Mesenchymal stem cell (in vitro differentiated cells and primary cell): ENCODE data around the gene FADS6. TPM values are rescaled to one million over a fixed set of nuclear protein-coding genes. Genes with fewer than 3 reads are reported as not detected.

Experiments
- DNase-seq: peaks from one replicate; pipeline ENCODE4 v3.0.0-alpha.2; 2013
- H2AFZ ChIP-seq: one replicate; pipeline ENCODE4 v1.6.1; 2013; ENCODE audit warnings: low read depth, mild to moderate bottlenecking, control low read depth, inconsistent platforms, low read length, moderate library complexity
- H2AK5ac ChIP-seq: 2 replicates; pipeline ENCODE4 v1.6.1; 2013; ENCODE audit warnings: low read length, moderate library complexity, mild to moderate bottlenecking, inconsistent platforms; ENCODE audit not compliant: severe bottlenecking
- H2BK120ac ChIP-seq: one replicate; pipeline ENCODE4 v1.6.1; 2013; ENCODE audit warnings: low read depth, mild to moderate bottlenecking, inconsistent platforms, low read length, moderate library complexity
- H2BK12ac ChIP-seq, 2 experiments: one replicate each; pipeline ENCODE4 v1.6.1; 2013; ENCODE audit warnings: inconsistent platforms in 2 of 2, low read length in 2 of 2, mild to moderate bottlenecking in 2 of 2, moderate library complexity in 2 of 2, control low read depth in 1 of 2
- H2BK15ac ChIP-seq: one replicate; pipeline ENCODE4 v1.6.1; 2013; ENCODE audit warnings: mild to moderate bottlenecking, low read depth, inconsistent platforms; ENCODE audit not compliant: poor library complexity, severe bottlenecking
- H2BK5ac ChIP-seq: 2 replicates; pipeline ENCODE4 v1.6.1; 2013; ENCODE audit warnings: low read depth, mild to moderate bottlenecking, low read length, control low read depth, inconsistent platforms; ENCODE audit not compliant: poor library complexity, severe bottlenecking
- H3K14ac ChIP-seq, 2 experiments: one replicate each; pipeline ENCODE4 v1.6.1; 2013; ENCODE audit warnings: inconsistent platforms in 2 of 2, low read length in 2 of 2, control low read depth in 1 of 2, mild to moderate bottlenecking in 1 of 2, moderate library complexity in 1 of 2
- H3K18ac ChIP-seq, 2 experiments: one replicate each; pipeline ENCODE4 v1.6.1; 2013; ENCODE audit warnings: inconsistent platforms in 2 of 2, low read length in 2 of 2, control low read depth in 1 of 2, low read depth in 1 of 2, mild to moderate bottlenecking in 1 of 2
- H3K23ac ChIP-seq, 2 experiments: one replicate each; pipeline ENCODE4 v1.6.1; 2013; ENCODE audit warnings: inconsistent platforms in 2 of 2, low read length in 2 of 2, mild to moderate bottlenecking in 2 of 2, moderate library complexity in 2 of 2, control low read depth in 1 of 2
- H3K27ac ChIP-seq: 2 replicates; pipeline ENCODE4 v1.5.1; 2013; ENCODE audit warnings: mild to moderate bottlenecking, moderate library complexity, low read length, control low read depth, inconsistent platforms; ENCODE audit not compliant: poor library complexity, severe bottlenecking
- H3K27me3 ChIP-seq, 2 experiments: 2 replicates each; pipeline versions ENCODE4 v1.6.1 to v1.7.0; 2013; ENCODE audit warnings: low read length in 2 of 2, mild to moderate bottlenecking in 2 of 2, moderate library complexity in 2 of 2, control low read depth in 1 of 2, inconsistent platforms in 1 of 2; ENCODE audit not compliant: control insufficient read depth in 1 of 2, insufficient read depth in 1 of 2
- H3K36me3 ChIP-seq, 2 experiments: 2 replicates each; pipeline versions ENCODE4 v1.6.1 to v1.7.0; 2013; ENCODE audit warnings: low read length in 2 of 2, control low read depth in 1 of 2, inconsistent platforms in 1 of 2, low read depth in 1 of 2, mild to moderate bottlenecking in 1 of 2; ENCODE audit not compliant: insufficient read depth in 2 of 2, control insufficient read depth in 1 of 2
- H3K4ac ChIP-seq, 2 experiments: one replicate each; pipeline ENCODE4 v1.6.1; 2013; ENCODE audit warnings: inconsistent platforms in 2 of 2, low read length in 2 of 2, mild to moderate bottlenecking in 2 of 2, moderate library complexity in 2 of 2, control low read depth in 1 of 2, low read depth in 1 of 2
- H3K4me1 ChIP-seq: 2 replicates; pipeline ENCODE4 v1.6.1; 2013; ENCODE audit warnings: low read depth, low read length, control low read depth; ENCODE audit not compliant: control insufficient read depth, insufficient read depth
- H3K4me2 ChIP-seq: 2 replicates; pipeline ENCODE4 v1.6.1; 2013; ENCODE audit warnings: low read length, mild to moderate bottlenecking, inconsistent platforms; ENCODE audit not compliant: poor library complexity, severe bottlenecking
- H3K4me3 ChIP-seq, 2 experiments: 2 replicates each; pipeline versions ENCODE4 v1.5.1 to v1.7.0; 2013; ENCODE audit warnings: low read length in 2 of 2, mild to moderate bottlenecking in 2 of 2, control low read depth in 1 of 2, low read depth in 1 of 2; ENCODE audit not compliant: insufficient read depth in 1 of 2
- H3K79me1 ChIP-seq: replicated peaks from 2 replicates; pipeline ENCODE4 v1.6.1; 2013; ENCODE audit warnings: mild to moderate bottlenecking, control low read depth, low read length, inconsistent platforms; ENCODE audit not compliant: poor library complexity, severe bottlenecking
- H3K9ac ChIP-seq: 2 replicates; pipeline ENCODE4 v1.7.0; 2013; ENCODE audit warnings: mild to moderate bottlenecking, low read length, moderate library complexity
- H3K9me3 ChIP-seq: 2 replicates; pipeline ENCODE4 v1.7.0; 2013; ENCODE audit warnings: mild to moderate bottlenecking, low read length; ENCODE audit not compliant: control insufficient read depth
- H4K8ac ChIP-seq: one replicate; pipeline ENCODE4 v1.6.1; 2013; ENCODE audit warnings: inconsistent platforms, mild to moderate bottlenecking, low read length, moderate library complexity
- H4K91ac ChIP-seq: one replicate; pipeline ENCODE4 v1.6.1; 2013; ENCODE audit warnings: mild to moderate bottlenecking, low read length, inconsistent platforms
- WGBS: methylation state at CpG from one replicate; pipeline ENCODE4 v1.1.7; 2013; ENCODE audit warnings: mixed read lengths; 5-methylcytosine and 5-hydroxymethylcytosine counted together
- polyA plus RNA-seq, 2 experiments: library from polyadenylated mRNA; stranded (reverse); fragments of 200-250 nt; gene quantifications; one replicate each; pipeline ENCODE4 v1.2.3, GENCODE V29; 2013

Gene FADS6
- not detected for polyA plus RNA-seq (2013, experiment 1 of 2)
- polyA plus RNA-seq (2013, experiment 2 of 2), result not detected

GRCh38 chr17:74892974-74893911 lies at the start of gene FADS6:
Gene FADS6, minus strand, starts transcription at chr17:74893633. Its CDS starts 38 bp downstream, at chr17:74893595.
- no peak within 1 kb of the TSS for H3K27ac ChIP-seq
- H3K27me3 ChIP-seq, result peaks cover 67 to 88% of the 10 kb centered on the region in 2 experiments
- H2AK5ac ChIP-seq, result no peak within 1 kb of the TSS
- no peak within 1 kb of the TSS for H4K91ac ChIP-seq
- no peak within 1 kb of the TSS for H2BK12ac ChIP-seq
- H3K9ac ChIP-seq, result no peak within 1 kb of the TSS
- H4K8ac ChIP-seq, result peak within 1 kb of the TSS; percentile 39
- H3K14ac ChIP-seq, result no peak within 1 kb of the TSS
- H3K18ac ChIP-seq, result no peak within 1 kb of the TSS
- H2BK5ac ChIP-seq, result no peak within 1 kb of the TSS
- H2AFZ ChIP-seq, result no peak within 1 kb of the TSS
- H3K23ac ChIP-seq, result peak within 1 kb of the TSS in 1 of 2 experiments; percentile 26
- H3K36me3 ChIP-seq, result no peaks in the 10 kb centered on the region
- H3K4ac ChIP-seq, result no peak within 1 kb of the TSS
- no peaks in the 10 kb centered on the region for H3K79me1 ChIP-seq
- no peaks in the 10 kb centered on the region for H3K9me3 ChIP-seq
- WGBS, result 10% methylated on average over 67 of the region's 86 CpGs
- peak within 1 kb of the TSS; percentile 40 for H3K4me2 ChIP-seq
- DNase-seq, result no peak
- H3K4me1 ChIP-seq, result peaks cover 15% of the 10 kb centered on the region
- peak within 1 kb of the TSS in 1 of 2 experiments; percentile 26 for H3K4me3 ChIP-seq
- H2BK120ac ChIP-seq, result no peak within 1 kb of the TSS
- no peak within 1 kb of the TSS for H2BK15ac ChIP-seq

GRCh38 chr17:74941128-74941725 lies 47.8 kb upstream of the FADS6 start:
- Histone ChIP-seq H4K8ac (no peak overlapping the region), H3K9me3 (no peaks in the 10 kb centered on the region), H3K23ac (no peak overlapping the region), H2BK15ac (no peak overlapping the region), H4K91ac (no peak overlapping the region), H2AFZ (no peak overlapping the region), H3K36me3 (no peaks in the 10 kb centered on the region), H2BK120ac (no peak overlapping the region), H3K9ac (no peak overlapping the region), H3K18ac (no peak overlapping the region), H3K4me3 (no peak overlapping the region), H3K79me1 (no peaks in the 10 kb centered on the region), H3K4me1 (peaks cover 2% of the 10 kb centered on the region), H3K4ac (no peak overlapping the region), H3K27ac (no peak overlapping the region), H3K4me2 (no peak overlapping the region), H2BK12ac (no peak overlapping the region), H2BK5ac (no peak overlapping the region), H3K14ac (no peak overlapping the region), H2AK5ac (no peak overlapping the region), H3K27me3 (peaks cover 72 to 86% of the 10 kb centered on the region in 2 experiments)
- 85% methylated on average over 21 of the region's 21 CpGs for WGBS
- no peak for DNase-seq

- Histone ChIP-seq H2BK12ac (no peak overlapping the region), H3K27me3 (peaks cover 81 to 89% of the 10 kb centered on the region in 2 experiments), H4K8ac (no peak overlapping the region), H3K14ac (no peak overlapping the region), H2BK15ac (no peak overlapping the region), H3K27ac (no peak overlapping the region), H2AFZ (no peak overlapping the region), H2BK5ac (no peak overlapping the region), H2AK5ac (no peak overlapping the region), H3K4me3 (no peak overlapping the region), H3K4me2 (no peak overlapping the region), H2BK120ac (no peak overlapping the region), H3K4me1 (peaks cover 7% of the 10 kb centered on the region), H3K36me3 (no peaks in the 10 kb centered on the region), H3K9me3 (no peaks in the 10 kb centered on the region), H4K91ac (no peak overlapping the region), H3K18ac (no peak overlapping the region), H3K23ac (no peak overlapping the region), H3K9ac (no peak overlapping the region), H3K4ac (no peak overlapping the region), H3K79me1 (no peaks in the 10 kb centered on the region)
- no peak for DNase-seq
- WGBS, result 65% methylated on average over 6 of the region's 8 CpGs
These were observed 46.1 kb upstream of the FADS6 start for GRCh38 chr17:74939534-74939933.
